Mucosa of stomach (tissue), 1 donor: Measurements from ENCODE around the gene ACAP3.

Experiments
- H3K27me3 ChIP-seq: one replicate; pipeline ENCODE4 v1.7.0; 2013; ENCODE audit warnings: mild to moderate bottlenecking, low read length; ENCODE audit not compliant: control insufficient read depth, insufficient read depth
- H3K36me3 ChIP-seq: one replicate; pipeline ENCODE4 v1.7.0; 2013; ENCODE audit warnings: low read length; ENCODE audit not compliant: control insufficient read depth, insufficient read depth
- H3K4me1 ChIP-seq: one replicate; pipeline ENCODE4 v1.7.0; 2013; ENCODE audit warnings: mild to moderate bottlenecking, low read length; ENCODE audit not compliant: control insufficient read depth, insufficient read depth
- H3K4me3 ChIP-seq: one replicate; pipeline ENCODE4 v1.7.0; 2013; ENCODE audit warnings: low read length
- H3K9ac ChIP-seq: one replicate; pipeline ENCODE4 v1.7.0; 2013; ENCODE audit warnings: mild to moderate bottlenecking, low read length, moderate library complexity
- H3K9me3 ChIP-seq: one replicate; pipeline ENCODE4 v1.7.0; 2013; ENCODE audit warnings: mild to moderate bottlenecking, low read length, moderate library complexity; ENCODE audit not compliant: control insufficient read depth
- donor health status: Pancreatic carcinoma.

Gene ACAP3

DNA sequence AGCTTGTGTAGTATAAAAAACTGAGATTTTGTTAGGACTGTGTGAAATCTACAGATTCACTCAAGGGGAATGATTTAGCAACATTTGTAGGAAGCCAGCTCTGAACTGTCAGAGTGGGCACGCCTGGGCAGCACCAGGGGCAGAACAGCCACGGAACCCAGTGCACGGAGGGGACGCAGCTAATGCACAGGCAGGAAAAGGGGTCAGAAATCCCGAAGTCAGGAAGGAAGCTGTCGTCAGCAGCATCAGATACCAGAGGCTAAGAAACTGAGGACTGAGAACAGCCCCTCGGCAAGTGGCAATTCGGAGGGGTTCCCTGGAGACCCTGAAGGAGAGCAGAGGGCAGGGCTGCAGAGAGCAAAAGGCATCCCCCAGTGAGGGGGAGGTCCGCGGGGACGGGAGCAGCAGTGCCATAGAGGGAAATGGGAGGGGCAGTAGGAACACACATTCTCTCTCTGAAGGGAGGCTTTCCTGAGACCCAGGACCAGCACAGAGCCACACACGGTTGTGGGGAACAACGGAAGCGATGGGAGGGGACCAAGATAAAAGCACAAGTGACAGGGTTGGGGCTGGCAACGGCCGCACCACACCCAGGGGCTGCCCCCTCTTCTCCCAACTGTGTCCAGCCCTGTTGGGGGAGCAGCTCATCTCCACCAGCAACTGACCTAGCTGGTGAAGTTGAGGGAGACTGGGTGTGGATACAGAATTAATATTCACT lies 46.7 kb downstream of the ACAP3 start:
- no peak overlapping the region for H3K4me3 ChIP-seq
- H3K36me3 ChIP-seq: peaks cover 14% of the 10 kb centered on the region
- H3K27me3 ChIP-seq: no peaks in the 10 kb centered on the region
- no peak overlapping the region for H3K9ac ChIP-seq
- no peaks in the 10 kb centered on the region for H3K9me3 ChIP-seq
- H3K4me1 ChIP-seq: peaks cover 4% of the 10 kb centered on the region

GRCh38 chr1:1259951-1260600 lies 47.7 kb downstream of the ACAP3 start:
- H3K4me3 ChIP-seq: no peak overlapping the region
- peaks cover 14% of the 10 kb centered on the region for H3K36me3 ChIP-seq
- no peaks in the 10 kb centered on the region for H3K9me3 ChIP-seq
- no peaks in the 10 kb centered on the region for H3K27me3 ChIP-seq
- peaks cover 4% of the 10 kb centered on the region for H3K4me1 ChIP-seq
- no peak overlapping the region for H3K9ac ChIP-seq

DNA sequence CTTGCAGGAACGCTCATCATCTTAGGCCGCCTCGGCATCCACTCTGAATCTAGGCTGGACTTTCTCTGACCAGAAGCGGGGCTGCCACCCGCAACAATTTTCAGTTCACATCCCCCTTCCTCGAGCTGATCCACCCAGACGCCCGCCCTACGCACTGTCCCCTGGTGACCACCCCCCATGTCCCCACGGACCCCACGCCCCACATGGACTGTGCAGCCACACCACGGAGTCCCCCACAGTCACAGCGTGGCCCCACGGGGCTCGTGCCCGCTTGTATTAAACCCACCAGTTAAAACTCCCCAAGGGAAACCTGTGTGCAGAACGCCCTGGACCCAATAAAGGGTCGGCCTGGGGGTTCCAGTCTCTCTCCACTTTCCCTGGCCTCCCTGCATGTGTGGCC lies 48.2 kb downstream of the ACAP3 start:
- Histone ChIP-seq H3K9me3 (no peaks in the 10 kb centered on the region), H3K36me3 (peaks cover 14% of the 10 kb centered on the region), H3K27me3 (no peaks in the 10 kb centered on the region), H3K4me3 (no peak overlapping the region), H3K4me1 (peaks cover 4% of the 10 kb centered on the region), H3K9ac (no peak overlapping the region)

DNA sequence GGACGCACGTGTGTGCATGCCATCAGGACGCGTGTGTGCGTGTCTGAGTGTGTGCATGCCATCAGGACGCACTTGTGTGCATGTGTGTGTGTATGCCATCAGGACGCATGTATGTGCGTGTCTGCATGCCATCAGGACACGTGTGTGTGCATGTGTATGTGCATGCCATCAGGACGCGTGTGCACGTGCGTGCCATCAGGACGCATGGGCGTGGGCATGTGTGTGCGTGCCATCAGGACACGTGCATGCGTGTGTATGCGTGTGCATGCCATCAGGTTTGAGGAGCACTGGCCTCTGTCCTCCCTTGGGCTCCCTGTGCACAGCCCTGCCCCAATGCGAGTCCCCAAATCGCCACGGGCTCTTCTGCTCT lies 48.6 kb downstream of the ACAP3 start:
- Histone ChIP-seq H3K9me3 (no peaks in the 10 kb centered on the region), H3K4me3 (no peak overlapping the region), H3K4me1 (peaks cover 4% of the 10 kb centered on the region), H3K27me3 (no peaks in the 10 kb centered on the region), H3K9ac (no peak overlapping the region), H3K36me3 (peaks cover 14% of the 10 kb centered on the region)

DNA sequence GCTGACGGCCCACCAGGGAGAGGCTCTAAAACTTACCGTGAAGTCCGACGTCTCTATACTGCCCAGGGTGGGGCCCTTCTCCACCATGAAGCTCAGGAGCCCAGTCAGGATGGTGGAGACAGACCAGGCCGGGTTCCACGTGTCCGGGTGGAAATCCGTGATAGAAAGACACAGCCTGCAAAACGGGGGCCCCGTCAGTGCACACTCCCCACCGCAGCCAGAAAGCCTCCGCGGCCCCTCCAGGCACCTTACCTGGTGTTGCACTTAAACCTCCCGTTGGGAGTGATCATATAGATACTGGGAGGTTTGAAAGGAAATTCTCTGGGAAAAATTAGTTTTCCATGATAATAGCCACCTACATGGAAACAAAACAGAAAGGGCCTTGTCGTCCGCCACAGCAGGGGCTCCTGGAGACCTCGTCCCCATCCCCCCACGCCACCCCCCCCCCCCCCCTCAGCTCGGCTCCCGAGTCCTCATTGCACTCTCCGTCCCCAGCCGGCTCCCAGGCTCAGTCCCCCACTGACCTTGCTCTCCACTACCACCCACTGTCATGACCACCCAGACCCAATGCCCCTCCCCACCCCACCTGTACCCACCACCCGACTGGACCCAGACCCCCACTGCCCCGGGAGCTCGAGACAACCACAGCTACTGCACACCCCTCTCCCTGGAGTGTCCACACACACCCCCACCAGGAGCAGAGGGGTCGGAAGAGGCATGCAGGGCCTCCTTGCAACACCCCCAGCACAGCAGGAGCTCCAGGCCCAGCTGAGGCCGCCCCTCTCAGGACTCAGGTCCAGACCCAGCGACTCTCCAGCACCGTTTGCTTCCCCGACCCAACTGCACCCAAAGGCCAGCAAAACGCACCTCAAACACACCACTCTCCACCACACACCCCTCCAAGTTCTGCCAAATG lies 50.5 kb downstream of the ACAP3 start:
- no peaks in the 10 kb centered on the region for H3K27me3 ChIP-seq
- no peaks in the 10 kb centered on the region for H3K9me3 ChIP-seq
- no peak overlapping the region for H3K9ac ChIP-seq
- peaks cover 4% of the 10 kb centered on the region for H3K4me1 ChIP-seq
- peaks cover 8% of the 10 kb centered on the region for H3K36me3 ChIP-seq
- no peak overlapping the region for H3K4me3 ChIP-seq

DNA sequence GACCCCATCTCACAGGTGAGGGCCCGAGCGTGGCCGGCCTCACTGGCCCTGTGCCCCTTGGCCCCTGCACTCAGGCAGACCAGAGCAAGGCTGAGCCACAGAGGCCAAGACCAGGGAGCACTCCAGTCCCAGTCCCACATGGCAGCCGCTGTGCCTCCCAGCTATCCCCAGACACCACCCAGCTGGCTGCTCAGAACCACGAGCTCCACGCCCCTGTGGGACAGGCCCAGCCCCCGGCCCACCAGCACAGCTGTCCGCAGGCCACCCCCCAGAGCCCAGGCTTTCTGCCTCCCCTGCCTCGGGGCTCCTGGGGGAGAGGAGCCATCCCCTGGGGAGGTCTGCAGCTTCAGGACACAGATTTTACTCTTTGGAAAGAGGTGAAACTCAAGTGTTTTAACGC lies 52.1 kb downstream of the ACAP3 start:
- Histone ChIP-seq H3K4me3 (no peak overlapping the region), H3K9ac (no peak overlapping the region), H3K9me3 (no peaks in the 10 kb centered on the region), H3K4me1 (peaks cover 4% of the 10 kb centered on the region), H3K27me3 (no peaks in the 10 kb centered on the region), H3K36me3 (peaks cover under 1% of the 10 kb centered on the region)

GRCh38 chr1:1255078-1255477 lies 52.7 kb downstream of the ACAP3 start:
- Histone ChIP-seq H3K36me3 (no peaks in the 10 kb centered on the region), H3K27me3 (no peaks in the 10 kb centered on the region), H3K4me1 (peaks cover 4% of the 10 kb centered on the region), H3K9me3 (no peaks in the 10 kb centered on the region), H3K9ac (no peak overlapping the region), H3K4me3 (no peak overlapping the region)

- no peaks in the 10 kb centered on the region for H3K9me3 ChIP-seq
- H3K4me1 ChIP-seq: peaks cover 4% of the 10 kb centered on the region
- H3K4me3 ChIP-seq: no peak overlapping the region
- no peak overlapping the region for H3K9ac ChIP-seq
- H3K27me3 ChIP-seq: no peaks in the 10 kb centered on the region
- H3K36me3 ChIP-seq: no peaks in the 10 kb centered on the region
These were observed 53.1 kb downstream of the ACAP3 start for GRCh38 chr1:1254667-1254998.

DNA sequence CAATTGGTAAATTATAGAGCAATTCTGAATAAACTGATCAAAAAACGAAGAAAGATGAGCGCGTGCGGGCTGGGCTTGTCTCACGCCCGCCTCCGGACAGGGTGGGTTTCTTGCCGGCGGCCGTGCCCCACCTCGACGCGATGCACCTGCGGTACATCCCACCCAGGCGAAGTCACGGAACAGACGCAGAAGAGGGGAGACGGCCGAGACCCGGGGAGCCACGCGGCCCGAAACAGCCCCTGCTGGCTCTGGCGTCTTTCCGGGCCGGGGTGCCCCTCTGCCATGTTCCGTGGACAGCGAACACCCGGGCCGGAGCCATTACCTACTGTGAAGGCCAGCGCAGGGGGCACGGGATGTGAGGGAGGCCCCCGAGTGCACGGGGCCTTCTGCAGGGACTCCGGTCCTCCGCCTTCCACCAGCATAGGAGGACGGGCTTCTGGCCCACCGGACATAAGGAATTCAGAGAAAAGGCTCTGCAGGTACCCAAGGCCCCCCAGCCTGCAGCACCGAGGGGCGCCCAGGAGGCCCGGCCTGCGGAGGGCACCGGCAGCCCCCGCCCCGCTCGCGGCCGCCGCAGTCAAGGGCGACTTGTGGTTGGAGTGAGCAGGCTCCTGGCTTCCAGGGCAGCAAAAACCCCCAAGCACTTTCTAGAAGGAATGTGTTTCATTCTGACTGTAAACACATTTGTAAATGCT lies 53.6 kb downstream of the ACAP3 start:
- Histone ChIP-seq H3K36me3 (no peaks in the 10 kb centered on the region), H3K9ac (no peak overlapping the region), H3K4me1 (peaks cover 4% of the 10 kb centered on the region), H3K27me3 (no peaks in the 10 kb centered on the region), H3K9me3 (no peaks in the 10 kb centered on the region), H3K4me3 (no peak overlapping the region)

- H3K4me3 ChIP-seq: no peak overlapping the region
- no peak overlapping the region for H3K9ac ChIP-seq
- peaks cover 1% of the 10 kb centered on the region for H3K4me1 ChIP-seq
- H3K9me3 ChIP-seq: no peaks in the 10 kb centered on the region
- no peaks in the 10 kb centered on the region for H3K36me3 ChIP-seq
- no peaks in the 10 kb centered on the region for H3K27me3 ChIP-seq
These were observed 54.4 kb downstream of the ACAP3 start for GRCh38 chr1:1253314-1253713.

- no peaks in the 10 kb centered on the region for H3K9me3 ChIP-seq
- no peaks in the 10 kb centered on the region for H3K36me3 ChIP-seq
- no peaks in the 10 kb centered on the region for H3K4me1 ChIP-seq
- no peak overlapping the region for H3K4me3 ChIP-seq
- H3K27me3 ChIP-seq: peaks cover 24% of the 10 kb centered on the region
- no peak overlapping the region for H3K9ac ChIP-seq
These were observed 56.9 kb downstream of the ACAP3 start for GRCh38 chr1:1250786-1251284.
